Fibroblast of the aortic adventitia (primary cell): ENCODE results near the gene HNF1B. TPM values are rescaled to one million over a fixed set of nuclear protein-coding genes. Genes with fewer than 3 reads are reported as not detected.

Experiments
- DNase-seq: peaks from one replicate; pipeline ENCODE4 v3.0.0-alpha.2; 2010; ENCODE audit warnings: low read depth
- H3K4me3 ChIP-seq: 2 replicates; pipeline ENCODE4 v1.5.1; 2011; ENCODE audit warnings: low read depth, mild to moderate bottlenecking, control low read depth, low read length, moderate library complexity
- total RNA-seq: library from RNA; depleted of rRNA; stranded (reverse); fragments of >200 nt; gene quantifications from 2 replicates; pipeline ENCODE4 v1.2.3, GENCODE V29; 2012; ENCODE audit warnings: low replicate concordance
- TF ChIP-seq, protein P1 (sequence below): IDR thresholded peaks from 2 replicates; pipeline ENCODE4 v1.5.1; 2011; ENCODE audit warnings: mild to moderate bottlenecking, low read length, control low read depth, inconsistent platforms; ENCODE audit not compliant: insufficient read depth

Gene HNF1B
- total RNA-seq, 1 donor: not detected

DNA sequence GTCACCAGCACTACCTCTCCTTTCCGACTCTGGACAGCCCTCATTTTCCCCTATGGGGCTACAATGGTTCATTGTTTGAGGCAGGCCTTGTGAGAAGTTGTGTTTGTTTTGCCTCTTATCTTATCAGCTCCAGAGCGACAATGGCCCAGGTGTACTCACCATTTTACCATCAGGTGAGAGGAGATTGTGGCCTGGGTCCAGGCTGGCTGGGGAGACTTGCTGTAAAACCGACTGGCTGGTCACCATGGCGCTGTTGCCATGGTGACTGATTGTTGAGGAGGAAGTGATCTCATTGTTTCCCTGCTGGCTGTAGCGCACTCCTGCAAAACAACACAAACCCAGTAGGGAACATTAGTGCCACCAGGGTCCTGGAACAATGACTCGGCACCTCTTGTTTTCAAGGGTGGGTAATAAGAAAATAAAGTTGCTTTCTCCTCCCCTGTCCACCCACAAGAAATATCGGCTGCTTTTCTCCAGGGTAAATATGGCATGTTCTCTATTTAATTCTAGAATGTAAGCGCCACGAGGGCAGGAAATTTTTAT, 34.4 kb downstream of the HNF1B start:
- DNase-seq: peak; percentile 5
- H3K4me3 ChIP-seq: no peak overlapping the region
- TF ChIP-seq, protein P1, sequence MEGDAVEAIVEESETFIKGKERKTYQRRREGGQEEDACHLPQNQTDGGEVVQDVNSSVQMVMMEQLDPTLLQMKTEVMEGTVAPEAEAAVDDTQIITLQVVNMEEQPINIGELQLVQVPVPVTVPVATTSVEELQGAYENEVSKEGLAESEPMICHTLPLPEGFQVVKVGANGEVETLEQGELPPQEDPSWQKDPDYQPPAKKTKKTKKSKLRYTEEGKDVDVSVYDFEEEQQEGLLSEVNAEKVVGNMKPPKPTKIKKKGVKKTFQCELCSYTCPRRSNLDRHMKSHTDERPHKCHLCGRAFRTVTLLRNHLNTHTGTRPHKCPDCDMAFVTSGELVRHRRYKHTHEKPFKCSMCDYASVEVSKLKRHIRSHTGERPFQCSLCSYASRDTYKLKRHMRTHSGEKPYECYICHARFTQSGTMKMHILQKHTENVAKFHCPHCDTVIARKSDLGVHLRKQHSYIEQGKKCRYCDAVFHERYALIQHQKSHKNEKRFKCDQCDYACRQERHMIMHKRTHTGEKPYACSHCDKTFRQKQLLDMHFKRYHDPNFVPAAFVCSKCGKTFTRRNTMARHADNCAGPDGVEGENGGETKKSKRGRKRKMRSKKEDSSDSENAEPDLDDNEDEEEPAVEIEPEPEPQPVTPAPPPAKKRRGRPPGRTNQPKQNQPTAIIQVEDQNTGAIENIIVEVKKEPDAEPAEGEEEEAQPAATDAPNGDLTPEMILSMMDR: no peak

DNA sequence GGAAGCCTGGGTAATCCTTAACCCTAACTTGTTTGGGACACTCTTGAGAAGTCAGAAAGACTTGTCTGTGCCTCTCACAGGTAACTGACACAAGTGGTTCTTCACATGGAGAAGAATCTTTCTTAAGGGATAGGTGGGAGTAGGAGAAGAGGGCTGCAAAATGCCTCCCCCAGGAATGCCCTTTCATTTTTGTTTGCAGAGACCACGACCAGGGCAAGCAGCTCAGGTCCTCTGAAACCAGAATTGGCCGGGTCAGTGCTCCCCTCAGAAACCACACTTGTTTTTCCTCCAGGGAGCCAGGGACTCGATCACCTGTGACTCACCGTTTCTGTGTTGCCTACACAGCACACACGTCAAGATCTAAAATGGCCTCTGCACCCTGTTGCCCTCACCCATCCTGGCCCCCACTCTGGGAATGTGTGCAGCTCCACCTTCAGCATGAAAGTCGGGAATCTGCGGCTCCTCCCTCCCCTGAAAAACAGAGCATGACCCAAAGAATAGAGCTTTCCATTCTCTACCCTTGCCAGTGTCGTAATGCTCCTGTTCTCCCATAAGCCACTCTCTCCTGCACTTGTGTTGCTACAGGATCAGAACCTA, 36.1 kb downstream of the HNF1B start:
- TF ChIP-seq, protein P1: no peak
- DNase-seq: no peak
- H3K4me3 ChIP-seq: no peak overlapping the region

- no peak overlapping the region for H3K4me3 ChIP-seq
- no peak for DNase-seq
- TF ChIP-seq, protein P1: no peak
These were observed 36.7 kb downstream of the HNF1B start for GRCh38 chr17:37708008-37708615.

GRCh38 chr17:37706446-37706845, 38.4 kb downstream of the HNF1B start:
- no peak for DNase-seq

DNA sequence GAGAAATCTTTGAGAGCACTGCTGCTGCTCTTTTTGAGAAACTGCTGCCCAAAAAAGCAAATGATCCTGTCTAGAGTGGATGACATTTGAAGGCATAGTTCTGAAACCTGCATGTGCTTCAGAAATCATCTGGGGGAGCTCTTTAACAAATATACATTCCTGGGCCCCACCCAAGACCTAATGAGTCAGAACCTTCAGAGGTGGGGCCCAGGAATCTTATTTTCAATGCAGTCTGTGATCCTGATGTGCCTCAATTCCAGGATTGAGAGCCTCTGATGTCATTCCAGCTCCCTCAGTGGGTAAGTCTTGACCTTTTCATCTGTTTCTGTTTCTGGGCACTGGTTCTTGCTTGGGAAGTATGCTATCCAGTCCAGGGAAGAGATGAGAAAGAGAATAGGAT, 42.3 kb downstream of the HNF1B start:
- H3K4me3 ChIP-seq: no peak overlapping the region
- TF ChIP-seq, protein P1: no peak
- peak; percentile 75 for DNase-seq

More at GRCh38 chr17:37706446-37706845, 38.4 kb downstream of the HNF1B start:
- no peak overlapping the region for H3K4me3 ChIP-seq
- TF ChIP-seq, protein P1: no peak

- H3K4me3 ChIP-seq: no peak overlapping the region
- DNase-seq: peak; percentile 24
- TF ChIP-seq, protein P1: peak; percentile 71
These were observed 43.4 kb downstream of the HNF1B start for GRCh38 chr17:37701496-37701898.
